Measurements from ENCODE around the gene PIEZO1. TPM values are rescaled to one million over a fixed set of nuclear protein-coding genes. Genes with fewer than 3 reads are reported as not detected.

Gene PIEZO1
- total RNA-seq, 4 donors from 2014 or later: 62.3 to 161 (median 123) TPM

- DNase-seq: no peak
- Histone ChIP-seq H3K4me3 (no peak overlapping the region), H3K9me3 (no peaks in the 10 kb centered on the region), H3K36me3 (no peaks in the 10 kb centered on the region), H3K27me3 (no peaks in the 10 kb centered on the region), H3K4me1 (no peaks in the 10 kb centered on the region), H3K27ac (no peak overlapping the region)
- no peak for TF ChIP-seq CTCF (IDR thresholded peaks at IDR 0.05)
- no peak for TF ChIP-seq POLR2A (IDR thresholded peaks at IDR 0.05)
- intact Hi-C loops (cut with DNase I; ENCODE audit: low total_unique reads): no loop called here
Observed at GRCh38 chr16:88715312-88716190, 69.5 kb downstream of the PIEZO1 start.

GRCh38 chr16:88714420-88715302, 70.4 kb downstream of the PIEZO1 start:
- no peak for TF ChIP-seq POLR2A (IDR thresholded peaks at IDR 0.05)
- no peak for TF ChIP-seq CTCF (IDR thresholded peaks at IDR 0.05)

GRCh38 chr16:88713568-88714419, 71.2 kb downstream of the PIEZO1 start:
- Histone ChIP-seq H3K9me3 (no peaks in the 10 kb centered on the region), H3K27me3 (no peaks in the 10 kb centered on the region), H3K4me1 (no peaks in the 10 kb centered on the region), H3K27ac (no peak overlapping the region), H3K4me3 (no peak overlapping the region), H3K36me3 (no peaks in the 10 kb centered on the region)
- intact Hi-C loops (cut with DNase I; ENCODE audit: low total_unique reads): no loop called here
- no peak for DNase-seq
- no peak for TF ChIP-seq CTCF (IDR thresholded peaks at IDR 0.05)
- TF ChIP-seq POLR2A (IDR thresholded peaks at IDR 0.05): no peak

More at GRCh38 chr16:88714420-88715302, 70.4 kb downstream of the PIEZO1 start:
- intact Hi-C loops (cut with DNase I; ENCODE audit: low total_unique reads): no loop called here
- Histone ChIP-seq H3K36me3 (no peaks in the 10 kb centered on the region), H3K4me1 (no peaks in the 10 kb centered on the region), H3K27me3 (no peaks in the 10 kb centered on the region), H3K4me3 (no peak overlapping the region), H3K9me3 (no peaks in the 10 kb centered on the region), H3K27ac (no peak overlapping the region)
- DNase-seq: no peak

- Histone ChIP-seq H3K36me3 (no peaks in the 10 kb centered on the region), H3K27me3 (no peaks in the 10 kb centered on the region), H3K27ac (no peak overlapping the region), H3K4me1 (no peaks in the 10 kb centered on the region), H3K4me3 (no peak overlapping the region), H3K9me3 (no peaks in the 10 kb centered on the region)
- no peak for DNase-seq
- intact Hi-C loops (cut with DNase I; ENCODE audit: low total_unique reads): no loop called here
- TF ChIP-seq CTCF (IDR thresholded peaks at IDR 0.05) (no peak), POLR2A (IDR thresholded peaks at IDR 0.05) (no peak)
Observed at GRCh38 chr16:88713054-88713453, 72.0 kb downstream of the PIEZO1 start.
